ENCODE results near the gene NFIB. TPM values are rescaled to one million over a fixed set of nuclear protein-coding genes. Genes with fewer than 3 reads are reported as not detected.

NFIB gene
- total and polyA plus RNA-seq, 2 experiments from 2014 or later = 15.2 to 27.3 TPM

DNA sequence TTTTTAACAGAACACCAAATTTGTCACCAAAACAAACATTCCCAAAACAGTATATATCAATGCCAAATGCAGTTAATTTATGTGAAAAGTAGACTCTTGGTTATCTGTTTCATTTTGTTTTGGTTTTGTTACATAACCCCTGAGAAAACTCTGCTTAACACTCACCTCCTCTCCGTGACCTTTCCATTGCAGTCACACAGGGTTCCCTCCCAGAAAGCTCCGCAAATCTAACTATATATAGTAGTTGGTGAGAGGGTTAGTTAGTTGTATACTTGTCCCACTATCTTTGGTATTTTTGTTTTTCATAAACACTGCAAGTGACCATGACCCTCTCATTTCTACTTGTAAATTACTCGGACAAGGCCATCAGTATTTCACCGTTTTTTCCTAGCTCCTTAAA is 25.5 kb downstream of the NFIB start:
- H3K36me3 ChIP-seq (replicated peaks; ENCODE audit: insufficient read depth, low read depth) = no peaks in the 10 kb centered on the region
- no peaks in the 10 kb centered on the region for H3K27me3 ChIP-seq
- no peak overlapping the region for H2AFZ ChIP-seq
- H3K4me1 ChIP-seq (ENCODE audit: insufficient read depth) = peaks cover 5% of the 10 kb centered on the region
- H3K4me2 ChIP-seq = no peak overlapping the region
- no peak for DNase-seq (ENCODE audit: low spot score)
- TF ChIP-seq, protein P1, sequence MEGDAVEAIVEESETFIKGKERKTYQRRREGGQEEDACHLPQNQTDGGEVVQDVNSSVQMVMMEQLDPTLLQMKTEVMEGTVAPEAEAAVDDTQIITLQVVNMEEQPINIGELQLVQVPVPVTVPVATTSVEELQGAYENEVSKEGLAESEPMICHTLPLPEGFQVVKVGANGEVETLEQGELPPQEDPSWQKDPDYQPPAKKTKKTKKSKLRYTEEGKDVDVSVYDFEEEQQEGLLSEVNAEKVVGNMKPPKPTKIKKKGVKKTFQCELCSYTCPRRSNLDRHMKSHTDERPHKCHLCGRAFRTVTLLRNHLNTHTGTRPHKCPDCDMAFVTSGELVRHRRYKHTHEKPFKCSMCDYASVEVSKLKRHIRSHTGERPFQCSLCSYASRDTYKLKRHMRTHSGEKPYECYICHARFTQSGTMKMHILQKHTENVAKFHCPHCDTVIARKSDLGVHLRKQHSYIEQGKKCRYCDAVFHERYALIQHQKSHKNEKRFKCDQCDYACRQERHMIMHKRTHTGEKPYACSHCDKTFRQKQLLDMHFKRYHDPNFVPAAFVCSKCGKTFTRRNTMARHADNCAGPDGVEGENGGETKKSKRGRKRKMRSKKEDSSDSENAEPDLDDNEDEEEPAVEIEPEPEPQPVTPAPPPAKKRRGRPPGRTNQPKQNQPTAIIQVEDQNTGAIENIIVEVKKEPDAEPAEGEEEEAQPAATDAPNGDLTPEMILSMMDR (IDR thresholded peaks at IDR 0.05; ENCODE audit: poor library complexity) = no peak
- no peak for TF ChIP-seq EZH2 (IDR thresholded peaks at IDR 0.05; ENCODE audit: borderline replicate concordance)
- TF ChIP-seq EZH2phosphoT487 (IDR thresholded peaks at IDR 0.05; ENCODE audit: low read depth, severe bottlenecking, unreplicated experiment) = no peak
- peaks cover 26% of the 10 kb centered on the region for H4K20me1 ChIP-seq (ENCODE audit: insufficient read depth, poor library complexity, severe bottlenecking)
- H3K4me3 ChIP-seq = no peak overlapping the region
- no peaks in the 10 kb centered on the region for H3K9me2 ChIP-seq (replicated peaks; ENCODE audit: insufficient read depth)
- H3K79me2 ChIP-seq = peaks cover 78% of the 10 kb centered on the region
- 91% methylated on average over 4 of the region's 4 CpGs for WGBS (ENCODE audit: low lambda C conversion rate, missing lambda C conversion rate)
- no peaks in the 10 kb centered on the region for H3K9me3 ChIP-seq (ENCODE audit: low read depth)
- no peak overlapping the region for H3K27ac ChIP-seq

DNA sequence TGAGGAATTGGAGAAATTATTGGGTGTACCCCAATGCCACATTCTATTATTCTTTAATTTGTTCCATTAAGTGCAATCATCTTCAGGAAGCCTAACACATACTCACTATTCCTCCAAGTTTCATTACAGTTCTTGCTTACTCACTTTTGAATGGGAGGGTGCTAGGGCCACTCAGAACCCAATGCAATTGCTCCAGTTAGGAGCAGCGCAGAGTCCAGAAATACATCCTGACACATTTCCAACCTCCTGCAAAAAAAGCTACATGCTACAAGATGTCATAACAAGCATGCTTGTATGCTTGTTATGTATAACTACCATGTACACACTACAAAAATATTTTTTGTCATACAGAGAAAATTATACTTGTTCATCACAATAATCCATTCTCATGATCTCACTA is 27.8 kb downstream of the NFIB start:
- Histone ChIP-seq H3K4me2 (no peak overlapping the region), H2AFZ (no peak overlapping the region), H3K4me1 (ENCODE audit: insufficient read depth) (peaks cover 12% of the 10 kb centered on the region), H3K79me2 (peaks cover 71% of the 10 kb centered on the region), H3K27ac (no peak overlapping the region), H3K27me3 (no peaks in the 10 kb centered on the region), H3K9me2 (replicated peaks; ENCODE audit: insufficient read depth) (no peaks in the 10 kb centered on the region), H3K36me3 (replicated peaks; ENCODE audit: insufficient read depth, low read depth) (no peaks in the 10 kb centered on the region), H4K20me1 (ENCODE audit: insufficient read depth, poor library complexity, severe bottlenecking) (peaks cover 34% of the 10 kb centered on the region), H3K4me3 (no peak overlapping the region), H3K9me3 (ENCODE audit: low read depth) (no peaks in the 10 kb centered on the region)
- TF ChIP-seq EZH2phosphoT487 (IDR thresholded peaks at IDR 0.05; ENCODE audit: low read depth, severe bottlenecking, unreplicated experiment) = no peak
- TF ChIP-seq, protein P1 (IDR thresholded peaks at IDR 0.05; ENCODE audit: poor library complexity) = no peak
- no peak for TF ChIP-seq EZH2 (IDR thresholded peaks at IDR 0.05; ENCODE audit: borderline replicate concordance)
- no peak for DNase-seq (ENCODE audit: low spot score)
- WGBS (ENCODE audit: low lambda C conversion rate, missing lambda C conversion rate) = 89% methylated on average over 1 of the region's 1 CpG

DNA sequence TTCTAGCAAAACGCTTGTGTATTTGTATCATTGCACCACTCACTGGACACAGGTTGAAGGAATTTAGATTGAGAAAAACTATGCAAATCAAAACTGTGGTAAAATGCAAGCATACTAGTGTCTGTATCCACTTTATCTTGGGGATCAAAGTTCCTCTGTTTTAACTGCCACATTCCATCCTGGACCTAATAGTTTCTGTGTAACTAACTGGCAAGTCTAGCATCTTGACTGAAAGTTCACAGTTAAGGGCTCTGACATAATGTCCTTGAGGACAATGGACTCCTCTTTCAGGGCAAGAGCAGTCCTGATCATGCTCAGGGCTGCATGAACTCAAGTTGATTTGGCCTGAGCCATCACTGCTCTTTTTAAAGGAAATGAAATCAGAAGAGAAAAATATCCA is 30.7 kb downstream of the NFIB start:
- no peak overlapping the region for H3K4me3 ChIP-seq
- H3K27me3 ChIP-seq = no peaks in the 10 kb centered on the region
- no peak overlapping the region for H2AFZ ChIP-seq
- DNase-seq (ENCODE audit: low spot score) = no peak
- H3K4me1 ChIP-seq (ENCODE audit: insufficient read depth) = peaks cover 15% of the 10 kb centered on the region
- H3K9me2 ChIP-seq (replicated peaks; ENCODE audit: insufficient read depth) = no peaks in the 10 kb centered on the region
- no peak overlapping the region for H3K27ac ChIP-seq
- 57% methylated on average over 1 of the region's 1 CpG for WGBS (ENCODE audit: low lambda C conversion rate, missing lambda C conversion rate)
- TF ChIP-seq, protein P1 (IDR thresholded peaks at IDR 0.05; ENCODE audit: poor library complexity) = no peak
- no peak for TF ChIP-seq EZH2phosphoT487 (IDR thresholded peaks at IDR 0.05; ENCODE audit: low read depth, severe bottlenecking, unreplicated experiment)
- TF ChIP-seq EZH2 (IDR thresholded peaks at IDR 0.05; ENCODE audit: borderline replicate concordance) = no peak
- peaks cover 67% of the 10 kb centered on the region for H3K79me2 ChIP-seq
- no peaks in the 10 kb centered on the region for H3K9me3 ChIP-seq (ENCODE audit: low read depth)
- H3K36me3 ChIP-seq (replicated peaks; ENCODE audit: insufficient read depth, low read depth) = no peaks in the 10 kb centered on the region
- peaks cover 26% of the 10 kb centered on the region for H4K20me1 ChIP-seq (ENCODE audit: insufficient read depth, poor library complexity, severe bottlenecking)
- no peak overlapping the region for H3K4me2 ChIP-seq

DNA sequence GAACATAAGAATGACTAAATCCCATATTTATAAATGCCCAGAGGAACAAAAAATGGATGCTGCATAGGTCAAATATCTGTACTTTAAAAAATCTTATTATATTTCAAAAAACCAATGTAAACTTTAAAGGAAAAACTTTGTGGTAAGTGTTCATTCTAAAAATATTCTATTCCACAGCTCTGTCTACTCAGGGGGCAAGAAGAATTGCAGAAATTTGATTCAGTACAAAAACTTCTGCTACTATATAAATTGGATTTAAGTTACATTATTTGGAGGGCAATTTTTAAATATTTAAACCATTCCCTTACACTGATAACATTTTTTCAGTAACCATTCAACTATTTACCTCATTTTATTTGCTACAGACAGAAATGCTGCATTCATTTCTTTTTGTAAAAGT is 32.1 kb downstream of the NFIB start:
- Histone ChIP-seq H4K20me1 (ENCODE audit: insufficient read depth, poor library complexity, severe bottlenecking) (peaks cover 26% of the 10 kb centered on the region), H3K27me3 (no peaks in the 10 kb centered on the region), H3K36me3 (replicated peaks; ENCODE audit: insufficient read depth, low read depth) (no peaks in the 10 kb centered on the region), H3K4me2 (no peak overlapping the region), H2AFZ (no peak overlapping the region), H3K79me2 (peaks cover 74% of the 10 kb centered on the region), H3K27ac (no peak overlapping the region), H3K9me2 (replicated peaks; ENCODE audit: insufficient read depth) (no peaks in the 10 kb centered on the region), H3K4me3 (no peak overlapping the region), H3K4me1 (ENCODE audit: insufficient read depth) (peaks cover 15% of the 10 kb centered on the region), H3K9me3 (ENCODE audit: low read depth) (no peaks in the 10 kb centered on the region)
- TF ChIP-seq EZH2 (IDR thresholded peaks at IDR 0.05; ENCODE audit: borderline replicate concordance) (no peak), EZH2phosphoT487 (IDR thresholded peaks at IDR 0.05; ENCODE audit: low read depth, severe bottlenecking, unreplicated experiment) (no peak)
- TF ChIP-seq, protein P1 (IDR thresholded peaks at IDR 0.05; ENCODE audit: poor library complexity) = no peak
- DNase-seq (ENCODE audit: low spot score) = no peak

Measured in hepatocyte (in vitro differentiated cells).